Astrocyte (in vitro differentiated cells and primary cell): ENCODE results near the gene PNMA1. TPM values are rescaled to one million over a fixed set of nuclear protein-coding genes. Genes with fewer than 3 reads are reported as not detected.

ENCODE experiments used
- DNase-seq: peaks from one replicate; pipeline ENCODE4 v3.0.0-alpha.2; 2010; ENCODE audit warnings: low read depth
- FAIRE-seq: peaks from 2 replicates; lab custom pipeline; 2011; peaks lifted over from hg19 to GRCh38; lab: Jason Lieb, UNC
- H2AFZ ChIP-seq: 2 replicates; pipeline ENCODE4 v1.6.0; 2012; ENCODE audit warnings: low read depth, low read length, inconsistent platforms
- H3K27ac ChIP-seq: 2 replicates; pipeline ENCODE4 v1.5.1; 2011; ENCODE audit warnings: low read depth, low read length, inconsistent platforms
- H3K27me3 ChIP-seq: 2 replicates; pipeline ENCODE4 v1.6.0; 2011; ENCODE audit warnings: low read length, inconsistent platforms; ENCODE audit not compliant: insufficient read depth
- H3K36me3 ChIP-seq: 2 replicates; pipeline ENCODE4 v1.5.1; 2011; ENCODE audit warnings: low read length, inconsistent platforms; ENCODE audit not compliant: insufficient read depth
- H3K4me1 ChIP-seq: 2 replicates; pipeline ENCODE4 v1.5.1; 2011; ENCODE audit warnings: low read length, inconsistent platforms; ENCODE audit not compliant: insufficient read depth
- H3K4me2 ChIP-seq: 2 replicates; pipeline ENCODE4 v1.6.0; 2012; ENCODE audit warnings: low read length, inconsistent platforms
- H3K4me3 ChIP-seq: 2 replicates; pipeline ENCODE4 v1.5.1; 2011; ENCODE audit warnings: low read depth, mild to moderate bottlenecking, low read length, inconsistent platforms; ENCODE audit not compliant: insufficient read depth
- H3K79me2 ChIP-seq: 2 replicates; pipeline ENCODE4 v1.6.0; 2012; ENCODE audit warnings: mild to moderate bottlenecking, low read length, inconsistent platforms; ENCODE audit not compliant: insufficient read depth
- H3K9ac ChIP-seq: 2 replicates; pipeline ENCODE4 v1.6.0; 2012; ENCODE audit warnings: mild to moderate bottlenecking, low read length, inconsistent platforms
- H3K9me3 ChIP-seq: 2 replicates; pipeline ENCODE4 v1.5.1; 2012; ENCODE audit warnings: low read depth, mild to moderate bottlenecking, low read length, inconsistent platforms; ENCODE audit not compliant: insufficient read depth
- H4K20me1 ChIP-seq: 2 replicates; pipeline ENCODE4 v1.6.0; 2012; ENCODE audit warnings: low read length, inconsistent platforms; ENCODE audit not compliant: insufficient read depth
- H3K27ac Mint-ChIP-seq: one replicate; pipeline ENCODE4 v1.8.0; 2021; ENCODE audit warnings: mild to moderate bottlenecking, mixed read lengths; ENCODE audit not compliant: unreplicated experiment
- H3K27me3 Mint-ChIP-seq: one replicate; pipeline ENCODE4 v1.8.0; 2021; ENCODE audit warnings: low read depth, mixed read lengths; ENCODE audit not compliant: unreplicated experiment
- H3K36me3 Mint-ChIP-seq: one replicate; pipeline ENCODE4 v1.8.0; 2021; ENCODE audit warnings: low read depth, mixed read lengths; ENCODE audit not compliant: unreplicated experiment
- H3K4me1 Mint-ChIP-seq: one replicate; pipeline ENCODE4 v1.8.0; 2021; ENCODE audit warnings: low read depth, mixed read lengths; ENCODE audit not compliant: unreplicated experiment
- H3K4me3 Mint-ChIP-seq: one replicate; pipeline ENCODE4 v1.8.0; 2021; ENCODE audit warnings: mild to moderate bottlenecking, moderate library complexity, mixed read lengths; ENCODE audit not compliant: unreplicated experiment
- H3K9me3 Mint-ChIP-seq: one replicate; pipeline ENCODE4 v1.8.0; 2021; ENCODE audit warnings: mild to moderate bottlenecking, mixed read lengths; ENCODE audit not compliant: unreplicated experiment
- EZH2 ChIP-seq: IDR thresholded peaks from 2 replicates; pipeline ENCODE4 v1.6.1; 2012; ENCODE audit warnings: mild to moderate bottlenecking, low read length, inconsistent platforms; ENCODE audit not compliant: insufficient read depth
- total RNA-seq: library from RNA; stranded (reverse); gene quantifications from 2 replicates; pipeline ENCODE4 v1.2.1, GENCODE V29; 2021
- TF ChIP-seq, protein P1 (sequence below): IDR thresholded peaks from 2 replicates; pipeline ENCODE4 v1.5.1; 2011; ENCODE audit warnings: low read depth, mild to moderate bottlenecking, inconsistent platforms, low read length, moderate library complexity; ENCODE audit not compliant: insufficient read depth

The PNMA1 gene
- total RNA-seq, 1 donor from 2014 or later: 67.4 TPM

DNA sequence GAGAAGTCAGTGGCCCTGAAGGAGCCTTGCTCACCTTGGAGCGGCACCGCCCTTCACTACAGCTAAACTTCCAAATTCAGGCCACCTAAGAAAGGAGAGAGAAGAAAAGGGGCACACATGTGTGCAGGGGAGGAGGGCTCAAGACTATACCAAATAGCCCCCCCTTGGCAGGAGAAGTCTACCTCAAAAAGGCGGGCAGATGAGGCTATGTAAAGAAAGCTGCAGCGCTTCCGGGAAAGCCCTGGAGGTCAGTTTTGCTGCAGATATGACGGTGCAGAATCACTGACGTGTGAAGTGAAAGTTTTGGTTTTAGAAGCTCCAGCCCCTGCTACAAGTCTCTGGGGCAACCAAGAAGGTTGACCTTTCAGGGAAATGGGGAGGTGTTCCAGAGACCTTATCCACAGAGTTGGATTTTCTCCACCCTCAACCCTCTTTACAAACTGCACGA lies 48.2 kb upstream of the PNMA1 start:
- Mint-ChIP-seq H3K4me1 (peaks cover 35% of the 10 kb centered on the region), H3K4me3 (no peak overlapping the region), H3K9me3 (no peaks in the 10 kb centered on the region), H3K36me3 (peaks cover 9% of the 10 kb centered on the region), H3K27me3 (no peaks in the 10 kb centered on the region), H3K27ac (no peak overlapping the region)
- Histone ChIP-seq H3K4me1 (peaks cover 20% of the 10 kb centered on the region), H2AFZ (no peak overlapping the region), H3K36me3 (no peaks in the 10 kb centered on the region), H3K9ac (no peak overlapping the region), H3K4me3 (no peak overlapping the region), H4K20me1 (peaks cover 59% of the 10 kb centered on the region), H3K9me3 (no peaks in the 10 kb centered on the region), H3K4me2 (no peak overlapping the region), H3K27ac (no peak overlapping the region), H3K79me2 (peaks cover 82% of the 10 kb centered on the region), H3K27me3 (no peaks in the 10 kb centered on the region)
- DNase-seq: no peak
- FAIRE-seq: no peak
- TF ChIP-seq, protein P1, sequence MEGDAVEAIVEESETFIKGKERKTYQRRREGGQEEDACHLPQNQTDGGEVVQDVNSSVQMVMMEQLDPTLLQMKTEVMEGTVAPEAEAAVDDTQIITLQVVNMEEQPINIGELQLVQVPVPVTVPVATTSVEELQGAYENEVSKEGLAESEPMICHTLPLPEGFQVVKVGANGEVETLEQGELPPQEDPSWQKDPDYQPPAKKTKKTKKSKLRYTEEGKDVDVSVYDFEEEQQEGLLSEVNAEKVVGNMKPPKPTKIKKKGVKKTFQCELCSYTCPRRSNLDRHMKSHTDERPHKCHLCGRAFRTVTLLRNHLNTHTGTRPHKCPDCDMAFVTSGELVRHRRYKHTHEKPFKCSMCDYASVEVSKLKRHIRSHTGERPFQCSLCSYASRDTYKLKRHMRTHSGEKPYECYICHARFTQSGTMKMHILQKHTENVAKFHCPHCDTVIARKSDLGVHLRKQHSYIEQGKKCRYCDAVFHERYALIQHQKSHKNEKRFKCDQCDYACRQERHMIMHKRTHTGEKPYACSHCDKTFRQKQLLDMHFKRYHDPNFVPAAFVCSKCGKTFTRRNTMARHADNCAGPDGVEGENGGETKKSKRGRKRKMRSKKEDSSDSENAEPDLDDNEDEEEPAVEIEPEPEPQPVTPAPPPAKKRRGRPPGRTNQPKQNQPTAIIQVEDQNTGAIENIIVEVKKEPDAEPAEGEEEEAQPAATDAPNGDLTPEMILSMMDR: no peak
- no peak for TF ChIP-seq EZH2

DNA sequence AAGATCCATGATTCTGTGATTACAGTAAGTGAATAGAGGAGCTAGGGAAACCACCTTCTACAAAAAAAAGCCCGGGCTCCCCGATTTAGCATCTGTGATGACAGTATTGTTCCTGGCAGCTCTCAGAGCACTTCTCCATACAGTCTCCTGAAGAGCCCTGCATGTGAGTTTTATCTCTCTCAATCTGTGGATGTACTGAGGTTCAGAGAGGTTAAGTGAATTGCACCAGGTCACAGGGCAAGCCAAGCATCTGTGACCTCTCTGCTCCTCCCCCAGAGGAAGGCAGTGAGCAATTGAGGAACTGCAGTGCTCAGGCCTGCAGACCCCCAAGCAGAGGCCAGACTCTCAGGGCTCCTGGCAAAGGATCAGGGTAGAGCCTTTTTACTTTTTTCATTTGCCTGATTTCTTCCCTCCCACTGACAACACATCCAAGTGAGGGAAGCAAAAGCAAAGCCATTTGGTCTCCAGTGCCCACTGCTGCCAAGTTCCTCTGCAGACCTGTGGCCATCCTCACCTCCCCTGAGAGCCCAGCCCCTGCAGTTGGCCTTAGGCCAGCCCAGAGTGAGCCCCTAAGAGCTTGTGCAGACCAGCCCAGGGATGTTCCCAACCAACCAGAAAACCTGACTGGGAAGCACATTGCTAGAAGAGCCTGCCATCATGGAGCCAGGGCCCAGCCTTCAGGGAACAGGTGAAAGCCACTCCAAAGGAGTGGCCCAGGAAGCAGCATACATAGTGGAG lies 47.6 kb upstream of the PNMA1 start:
- Mint-ChIP-seq H3K4me3 (peak overlapping the region; percentile 4), H3K27ac (no peak overlapping the region), H3K36me3 (peaks cover 9% of the 10 kb centered on the region), H3K9me3 (no peaks in the 10 kb centered on the region), H3K27me3 (no peaks in the 10 kb centered on the region), H3K4me1 (peaks cover 38% of the 10 kb centered on the region)
- H3K4me3 ChIP-seq: no peak overlapping the region
- no peaks in the 10 kb centered on the region for H3K36me3 ChIP-seq
- H2AFZ ChIP-seq: no peak overlapping the region
- FAIRE-seq (no peak), DNase-seq (no peak)
- H3K4me1 ChIP-seq: peaks cover 21% of the 10 kb centered on the region
- no peaks in the 10 kb centered on the region for H3K9me3 ChIP-seq
- H3K27me3 ChIP-seq: no peaks in the 10 kb centered on the region
- TF ChIP-seq EZH2: no peak
- TF ChIP-seq, protein P1: no peak
- peaks cover 82% of the 10 kb centered on the region for H3K79me2 ChIP-seq
- peaks cover 61% of the 10 kb centered on the region for H4K20me1 ChIP-seq
- H3K9ac ChIP-seq: peak overlapping the region; percentile 88
- H3K27ac ChIP-seq: no peak overlapping the region
- H3K4me2 ChIP-seq: no peak overlapping the region
